Spleen (tissue), 11 donors: ENCODE data around the gene COLEC12. TPM values are rescaled to one million over a fixed set of nuclear protein-coding genes. Genes with fewer than 3 reads are reported as not detected.

ENCODE experiments used
- DNase-seq: peaks from one replicate; pipeline ENCODE4 v3.0.0-alpha.2; 2020
- H3K27ac ChIP-seq, 8 donors: fragments of 200-600 bp; sonication (generic) in 7 of 8; 1 replicate in 4 of 8; 2 replicates in 4 of 8; pipeline versions ENCODE4 v1.5.0 to v1.8.0; 2016 to 2021; ENCODE audit warnings: inconsistent platforms in 4 of 8, mild to moderate bottlenecking in 4 of 8, moderate library complexity in 1 of 8
- H3K27me3 ChIP-seq, 7 donors: fragments of 200-600 bp; sonication (generic) in 6 of 7; replicated peaks in 1 of 7; 1 replicate in 4 of 7; 2 replicates in 3 of 7; pipeline versions ENCODE4 v1.5.0 to v1.8.0; 2016 to 2021; ENCODE audit warnings: inconsistent platforms in 3 of 7, mild to moderate bottlenecking in 1 of 7
- H3K36me3 ChIP-seq, 6 donors: fragments of 200-600 bp; sonication (generic) in 5 of 6; 1 replicate in 4 of 6; 2 replicates in 2 of 6; pipeline versions ENCODE4 v1.5.0 to v1.8.0; 2016 to 2021; ENCODE audit warnings: inconsistent platforms in 2 of 6
- H3K4me1 ChIP-seq, 6 donors: fragments of 200-600 bp; sonication (generic) in 5 of 6; 1 replicate in 3 of 6; 2 replicates in 3 of 6; pipeline versions ENCODE4 v1.5.0 to v1.8.0; 2016 to 2021; ENCODE audit warnings: inconsistent platforms in 3 of 6
- H3K4me3 ChIP-seq, 8 donors: fragments of 200-600 bp; sonication (generic) in 7 of 8; 1 replicate in 4 of 8; 2 replicates in 4 of 8; pipeline versions ENCODE4 v1.5.0 to v1.8.0; 2016 to 2021; ENCODE audit warnings: inconsistent platforms in 4 of 8, mild to moderate bottlenecking in 4 of 8, moderate library complexity in 2 of 8
- H3K9me3 ChIP-seq, 8 donors: fragments of 200-600 bp; sonication (generic) in 7 of 8; 1 replicate in 4 of 8; 2 replicates in 4 of 8; pipeline versions ENCODE4 v1.5.0 to v1.8.0; 2016 to 2021; ENCODE audit warnings: inconsistent platforms in 4 of 8
- POLR2A ChIP-seq, 3 donors: fragments of 450-650 bp; IDR thresholded peaks; one replicate each; pipeline ENCODE4 v1.5.1; 2017; ENCODE audit warnings: antibody characterized with exemption in 3 of 3, mild to moderate bottlenecking in 1 of 3
- POLR2AphosphoS5 ChIP-seq, 3 donors: sonication (generic); formaldehyde crosslinking; IDR thresholded peaks; one replicate each; pipeline ENCODE4 v1.5.1; 2017; ENCODE audit warnings: antibody characterized with exemption in 3 of 3
- WGBS, 5 donors: extraction: QIAGEN DNeasy Blood & Tissue Kit in 3 of 5; methylation state at CpG; one replicate each; pipeline versions ENCODE4 v1.1.5 to v1.1.7; 2013 to 2018; 5-methylcytosine and 5-hydroxymethylcytosine counted together
- intact Hi-C: fragments of 100-400 bp; cut with DNase I; formaldehyde crosslinking; loops from one replicate; pipeline ENCODE4 v1.15.0; 2023; ENCODE audit warnings: low total_unique reads
- polyA plus RNA-seq, 3 donors: library from polyadenylated mRNA; stranded (reverse); fragments of 200-250 nt; gene quantifications; one replicate each; pipeline ENCODE4 v1.2.1, GENCODE V29; 2013
- total RNA-seq, 7 donors: library from RNA; depleted of rRNA in 3 of 7; stranded (reverse); fragments of >200 nt in 3 of 7; fragmentation: NEBNext Ultra II Directional in 4 of 7; extraction: Animal tissue kit (Norgen Biotek cat#: 25700) in 4 of 7; gene quantifications; one replicate each; pipeline versions ENCODE4 v1.1.0 to v1.2.1, GENCODE V29; 2016 to 2021
- TF ChIP-seq, protein P1 (sequence below), 11 experiments: fragments of 200-600 bp in 7 of 11; fragments of 450-650 bp in 4 of 11; sonication (generic) in 4 of 11; IDR thresholded peaks in 8 of 11; conservative IDR thresholded peaks in 3 of 11; 1 replicate in 7 of 11; 2 replicates in 4 of 11; pipeline versions ENCODE4 v1.4.0 to v1.8.0; 2016 to 2021; ENCODE audit warnings: antibody characterized with exemption in 11 of 11, inconsistent platforms in 4 of 11, mild to moderate bottlenecking in 1 of 11
- donor health status: healthy with polysubstance abuse.
- donor health status: DM: no; HTN: no; CAD: no; lungs with moderate emphysema.
- donor health status: DM: no; HTN: no; CAD: no.
- donor health status: Bipolar disorder and iron deficiency.
- donor health status: healthy.
- donor health status: DM: no; HTN: no; CAD: no.
- donor health status: DM: yes; HTN: yes; CAD: no.

Gene COLEC12
- total and polyA plus RNA-seq, 10 donors, result 0.13 to 4.5 (median 1.0) TPM

DNA sequence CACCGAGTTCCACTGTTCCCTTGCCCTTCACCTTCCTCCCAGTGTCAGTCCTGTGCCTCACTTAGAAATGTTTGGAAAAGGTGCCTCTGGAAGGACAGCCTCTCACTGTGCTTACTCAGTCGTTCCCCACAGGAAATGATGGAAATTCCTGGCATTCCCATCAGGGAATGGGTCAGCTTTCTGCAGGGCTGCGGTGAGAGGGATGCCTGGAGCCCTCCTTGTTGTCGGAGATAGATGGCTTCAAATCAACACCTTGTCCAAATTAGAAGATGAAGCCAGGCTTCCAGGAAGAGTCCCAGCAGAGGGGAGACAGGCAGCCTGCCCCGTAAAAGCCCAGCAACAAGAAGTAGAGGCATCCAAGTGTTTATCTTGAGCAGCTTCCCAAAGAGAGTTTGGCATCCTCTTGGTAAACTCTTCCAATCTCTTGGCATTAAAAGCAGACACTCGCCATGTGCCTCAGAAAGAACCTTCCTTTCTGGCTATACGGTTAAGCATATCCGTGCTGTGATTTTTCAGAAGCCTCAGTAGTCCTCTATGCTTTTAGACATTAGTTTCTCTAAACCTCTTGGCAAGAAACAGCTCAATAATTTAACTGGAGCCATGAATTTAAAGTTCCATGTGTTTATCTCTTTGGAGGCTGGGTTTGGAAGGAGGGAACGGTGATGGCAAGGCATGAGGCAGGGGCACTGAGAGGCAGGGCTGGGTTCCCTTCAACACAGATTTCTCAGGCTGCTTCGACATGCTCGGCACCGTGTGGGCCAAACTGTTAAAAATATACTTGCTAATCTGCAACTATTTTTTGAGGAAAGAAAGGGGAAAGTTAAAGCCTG lies 25.1 kb downstream of the COLEC12 start:
- DNase-seq, result no peak

GRCh38 chr18:474416-474815 lies 26.1 kb downstream of the COLEC12 start:
- Histone ChIP-seq H3K4me3 (no peak overlapping the region), H3K9me3 (no peaks in the 10 kb centered on the region), H3K36me3 (no peaks in the 10 kb centered on the region), H3K4me1 (peaks cover 0 to 17% (median 0%) of the 10 kb centered on the region in 6 donors), H3K27me3 (peaks cover 0 to 4% (median 0%) of the 10 kb centered on the region in 7 donors), H3K27ac (no peak overlapping the region)
- no peak for DNase-seq
- intact Hi-C loops, result no loop called here
- no peak for TF ChIP-seq POLR2AphosphoS5 (IDR thresholded peaks at IDR 0.05)
- TF ChIP-seq, protein P1, sequence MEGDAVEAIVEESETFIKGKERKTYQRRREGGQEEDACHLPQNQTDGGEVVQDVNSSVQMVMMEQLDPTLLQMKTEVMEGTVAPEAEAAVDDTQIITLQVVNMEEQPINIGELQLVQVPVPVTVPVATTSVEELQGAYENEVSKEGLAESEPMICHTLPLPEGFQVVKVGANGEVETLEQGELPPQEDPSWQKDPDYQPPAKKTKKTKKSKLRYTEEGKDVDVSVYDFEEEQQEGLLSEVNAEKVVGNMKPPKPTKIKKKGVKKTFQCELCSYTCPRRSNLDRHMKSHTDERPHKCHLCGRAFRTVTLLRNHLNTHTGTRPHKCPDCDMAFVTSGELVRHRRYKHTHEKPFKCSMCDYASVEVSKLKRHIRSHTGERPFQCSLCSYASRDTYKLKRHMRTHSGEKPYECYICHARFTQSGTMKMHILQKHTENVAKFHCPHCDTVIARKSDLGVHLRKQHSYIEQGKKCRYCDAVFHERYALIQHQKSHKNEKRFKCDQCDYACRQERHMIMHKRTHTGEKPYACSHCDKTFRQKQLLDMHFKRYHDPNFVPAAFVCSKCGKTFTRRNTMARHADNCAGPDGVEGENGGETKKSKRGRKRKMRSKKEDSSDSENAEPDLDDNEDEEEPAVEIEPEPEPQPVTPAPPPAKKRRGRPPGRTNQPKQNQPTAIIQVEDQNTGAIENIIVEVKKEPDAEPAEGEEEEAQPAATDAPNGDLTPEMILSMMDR (IDR thresholded peaks at IDR 0.05 in 8 of 11, conservative IDR thresholded peaks at IDR 0.05 in 3 of 11), result no peak
- no peak for TF ChIP-seq POLR2A (IDR thresholded peaks at IDR 0.05)
- WGBS, 5 donors, result 55 to 93% (median 75%) methylated on average over 4 of the region's 4 CpGs

More for the DNA sequence above, 25.1 kb downstream of the COLEC12 start:
- intact Hi-C loops, result no loop called here
- Histone ChIP-seq H3K9me3 (no peaks in the 10 kb centered on the region), H3K4me1 (peaks cover 0 to 13% (median 2%) of the 10 kb centered on the region in 6 donors), H3K4me3 (no peak overlapping the region), H3K27ac (no peak overlapping the region), H3K27me3 (peaks cover 0 to 4% (median 0%) of the 10 kb centered on the region in 7 donors), H3K36me3 (no peaks in the 10 kb centered on the region)
- WGBS, 5 donors, result 59 to 81% (median 73%) methylated on average over 12 of the region's 12 CpGs
- TF ChIP-seq POLR2A (IDR thresholded peaks at IDR 0.05) (no peak), POLR2AphosphoS5 (IDR thresholded peaks at IDR 0.05) (no peak)
- TF ChIP-seq, protein P1 (IDR thresholded peaks at IDR 0.05 in 8 of 11, conservative IDR thresholded peaks at IDR 0.05 in 3 of 11), result no peak

DNA sequence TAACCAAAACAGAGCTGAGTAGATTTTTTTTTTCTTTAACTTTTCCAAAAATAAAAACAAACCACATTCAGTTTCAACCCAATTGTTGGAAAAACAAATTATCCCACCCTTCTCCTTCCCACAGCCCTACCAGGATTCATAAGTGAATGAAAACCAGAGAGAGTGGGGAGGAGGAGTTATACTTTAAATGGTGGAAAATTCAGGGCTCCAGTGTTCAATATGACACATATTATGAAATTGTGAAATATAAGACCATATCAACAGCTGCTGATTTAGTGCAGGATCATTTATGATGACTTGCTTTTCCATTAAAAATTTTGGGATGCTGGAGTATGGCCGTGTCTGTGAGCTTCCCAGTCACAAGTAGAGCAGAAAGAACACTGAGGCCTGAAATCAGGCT lies 26.7 kb downstream of the COLEC12 start:
- no peak for TF ChIP-seq POLR2A (IDR thresholded peaks at IDR 0.05)
- TF ChIP-seq, protein P1 (IDR thresholded peaks at IDR 0.05 in 8 of 11, conservative IDR thresholded peaks at IDR 0.05 in 3 of 11), result no peak
- no peak for TF ChIP-seq POLR2AphosphoS5 (IDR thresholded peaks at IDR 0.05)
- H3K4me1 ChIP-seq, result peaks cover 0 to 19% (median 0%) of the 10 kb centered on the region in 6 donors
- intact Hi-C loops, result no loop called here
- no peak overlapping the region for H3K4me3 ChIP-seq
- WGBS, 5 donors, result 65 to 85% (median 75%) methylated on average over 1 of the region's 1 CpG
- H3K27ac ChIP-seq, result no peak overlapping the region
- peaks cover 0 to 4% (median 0%) of the 10 kb centered on the region in 7 donors for H3K27me3 ChIP-seq
- H3K9me3 ChIP-seq, result no peaks in the 10 kb centered on the region
- H3K36me3 ChIP-seq, result no peaks in the 10 kb centered on the region
- no peak for DNase-seq

- TF ChIP-seq, protein P1 (IDR thresholded peaks at IDR 0.05 in 8 of 11, conservative IDR thresholded peaks at IDR 0.05 in 3 of 11), result no peak
- TF ChIP-seq POLR2AphosphoS5 (IDR thresholded peaks at IDR 0.05) (no peak), POLR2A (IDR thresholded peaks at IDR 0.05) (no peak)
- Histone ChIP-seq H3K4me3 (no peak overlapping the region), H3K27me3 (peaks cover 0 to 4% (median 0%) of the 10 kb centered on the region in 7 donors), H3K4me1 (peaks cover 0 to 19% (median 0%) of the 10 kb centered on the region in 6 donors), H3K36me3 (no peaks in the 10 kb centered on the region), H3K9me3 (no peaks in the 10 kb centered on the region), H3K27ac (no peak overlapping the region)
- 66 to 88% (median 79%) methylated on average over 3 of the region's 3 CpGs for WGBS, 5 donors
- no peak for DNase-seq
- intact Hi-C loops, result no loop called here
Observed at GRCh38 chr18:471716-472115, 28.8 kb downstream of the COLEC12 start.
